HG02763 (cell line): Measurements from ENCODE around the gene TRAM2.

Source experiments
- ATAC-seq: cut with Tn5 transposase; IDR thresholded peaks from one replicate; pipeline ENCODE4 v1.9.1; 2021; ENCODE audit warnings: mild to moderate bottlenecking, moderate library complexity; ENCODE audit not compliant: unreplicated experiment

TRAM2 gene

GRCh38 chr6:52577022-52577777 is at the start of gene TRAM2:
Gene TRAM2 (minus strand): TSS chr6:52577060. CDS start chr6:52576915, 145 bp downstream.
- peak; percentile 52 for ATAC-seq

GRCh38 chr6:52622810-52623209 is 46.0 kb upstream of the TRAM2 start:
- no peak for ATAC-seq

- ATAC-seq: no peak
Observed at GRCh38 chr6:52621631-52622030, 44.8 kb upstream of the TRAM2 start.

GRCh38 chr6:52620906-52621190 is 44.0 kb upstream of the TRAM2 start:
- no peak for ATAC-seq

- no peak for ATAC-seq
Observed at GRCh38 chr6:52620055-52620905, 43.4 kb upstream of the TRAM2 start.

GRCh38 chr6:52617087-52617486 is 40.2 kb upstream of the TRAM2 start:
- no peak for ATAC-seq

- ATAC-seq: no peak
Observed at GRCh38 chr6:52616059-52616690, 39.3 kb upstream of the TRAM2 start.

GRCh38 chr6:52612336-52613054 is 35.6 kb upstream of the TRAM2 start:
- ATAC-seq: no peak

GRCh38 chr6:52611833-52612232 is 35.0 kb upstream of the TRAM2 start:
- no peak for ATAC-seq

- no peak for ATAC-seq
Observed at GRCh38 chr6:52610745-52611355, 34.0 kb upstream of the TRAM2 start.

GRCh38 chr6:52610011-52610410 is 33.2 kb upstream of the TRAM2 start:
- ATAC-seq: no peak

GRCh38 chr6:52605610-52606185 is 28.8 kb upstream of the TRAM2 start:
- ATAC-seq: no peak

GRCh38 chr6:52603000-52603795 is 26.3 kb upstream of the TRAM2 start:
- ATAC-seq: no peak

- ATAC-seq: no peak
Observed at GRCh38 chr6:52598824-52599190, 21.9 kb upstream of the TRAM2 start.

- ATAC-seq: no peak
Observed at GRCh38 chr6:52598123-52598823, 21.4 kb upstream of the TRAM2 start.

- no peak for ATAC-seq
Observed at GRCh38 chr6:52597738-52598122, 20.9 kb upstream of the TRAM2 start.

GRCh38 chr6:52596371-52597028 is 19.6 kb upstream of the TRAM2 start:
- no peak for ATAC-seq

GRCh38 chr6:52595796-52596130 is 18.9 kb upstream of the TRAM2 start:
- peak; percentile 65 for ATAC-seq
